ENCODE results near the gene STH.

- no peak for TF ChIP-seq ZBTB49 (CRISPR knock-in tag; IDR thresholded peaks at IDR 0.05; ENCODE audit: borderline replicate concordance)
- TF ChIP-seq MAFG (tag; conservative IDR thresholded peaks at IDR 0.05), result no peak
- no peak for TF ChIP-seq MECOM (CRISPR knock-in tag; IDR thresholded peaks at IDR 0.05)
- no peak for TF ChIP-seq BCL6 (CRISPR knock-in tag; IDR thresholded peaks at IDR 0.05)
- TF ChIP-seq HNRNPK (IDR thresholded peaks at IDR 0.05; ENCODE audit: low read depth, low read length, poor library complexity, severe bottlenecking), result no peak
- no peak for TF ChIP-seq POLR2A (conservative IDR thresholded peaks at IDR 0.05)
- TF ChIP-seq SMARCE1 (IDR thresholded peaks at IDR 0.05), result no peak
- TF ChIP-seq ZHX1 (conservative IDR thresholded peaks at IDR 0.05; ENCODE audit: low read length), result no peak
- TF ChIP-seq GABPB1 (CRISPR knock-in tag; IDR thresholded peaks at IDR 0.05), result no peak
- no peak for TF ChIP-seq FOS (IDR thresholded peaks at IDR 0.05; ENCODE audit: extremely low read depth, insufficient read length)
- no peak for TF ChIP-seq SNAPC5 (CRISPR knock-in tag; IDR thresholded peaks at IDR 0.05)
- no peak for TF ChIP-seq ETV1 (tag; conservative IDR thresholded peaks at IDR 0.05; ENCODE audit: low read depth)
- no peak for TF ChIP-seq NFRKB (IDR thresholded peaks at IDR 0.05; ENCODE audit: low read depth)
- TF ChIP-seq MTF1 (CRISPR knock-in tag; IDR thresholded peaks at IDR 0.05; ENCODE audit: borderline replicate concordance), result no peak
These were observed 36.2 kb downstream of the STH start for GRCh38 chr17:46035112-46035818.

Measured in K562 (cell line).